CD4-positive, alpha-beta T cell treated with Interleukin-17A for 1 hour (primary cell): ENCODE measurements around the gene LAMA3.
"Not testable (repeated sequence)": the region's sequence is repeated elsewhere in the genome, so short reads cannot be mapped to it uniquely, and the experiment has no call there.

Experiments
- DNase-seq: peaks from one replicate; pipeline ENCODE4 v3.0.0-alpha.2; 2020

Gene LAMA3

DNA sequence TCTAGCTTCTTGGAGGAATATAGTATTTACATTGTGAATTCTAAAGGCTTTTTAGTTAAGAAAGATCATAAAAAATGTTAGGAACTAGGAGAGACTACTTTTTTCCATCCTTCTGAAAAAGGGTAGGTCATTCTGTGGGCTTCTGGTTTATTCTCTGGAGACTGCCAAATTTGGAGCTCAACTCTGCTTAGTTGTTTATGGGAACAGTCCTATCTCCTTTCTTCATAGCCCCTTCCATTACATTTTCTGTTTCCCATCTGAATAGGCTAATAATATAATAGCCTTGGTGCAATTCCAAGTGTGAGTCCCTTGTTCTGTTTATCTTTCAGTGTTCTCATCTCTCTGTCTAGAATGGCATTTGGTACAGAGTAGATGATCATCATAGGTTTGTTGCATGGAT is 15.6 kb downstream of the LAMA3 start:
- DNase-seq: no peak

DNA sequence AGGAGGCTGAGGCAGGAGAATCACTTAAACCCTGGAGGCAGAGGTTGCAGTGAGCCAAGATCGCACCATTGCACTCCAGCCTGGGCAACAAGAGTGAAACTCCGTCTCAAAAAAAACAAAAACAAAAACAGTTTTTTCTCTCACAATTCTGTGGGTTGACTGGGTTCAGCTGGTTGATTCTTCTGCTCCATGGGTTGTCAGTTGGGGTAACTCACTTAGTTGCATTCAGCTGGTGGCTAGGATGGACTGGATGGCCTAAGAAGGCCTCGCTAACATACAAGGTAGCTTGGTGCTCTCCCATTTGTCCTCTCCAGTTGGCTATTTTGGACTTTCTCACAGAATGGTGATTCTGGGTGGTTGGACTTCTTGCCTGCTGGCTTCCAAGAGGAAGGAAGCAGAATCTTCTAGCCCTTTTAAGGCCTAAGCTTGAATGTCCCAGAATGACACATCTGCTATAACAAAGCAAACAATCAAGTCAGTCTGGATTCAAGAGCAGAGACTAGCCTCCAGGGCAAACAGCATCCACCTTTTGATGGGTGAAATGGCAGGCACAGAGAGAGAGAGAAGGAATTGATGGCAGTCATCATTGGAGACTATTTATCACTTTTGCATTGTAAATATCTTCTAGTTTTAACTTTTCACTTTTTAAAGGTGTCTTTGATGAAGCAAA is 17.9 kb downstream of the LAMA3 start:
- no peak for DNase-seq

DNA sequence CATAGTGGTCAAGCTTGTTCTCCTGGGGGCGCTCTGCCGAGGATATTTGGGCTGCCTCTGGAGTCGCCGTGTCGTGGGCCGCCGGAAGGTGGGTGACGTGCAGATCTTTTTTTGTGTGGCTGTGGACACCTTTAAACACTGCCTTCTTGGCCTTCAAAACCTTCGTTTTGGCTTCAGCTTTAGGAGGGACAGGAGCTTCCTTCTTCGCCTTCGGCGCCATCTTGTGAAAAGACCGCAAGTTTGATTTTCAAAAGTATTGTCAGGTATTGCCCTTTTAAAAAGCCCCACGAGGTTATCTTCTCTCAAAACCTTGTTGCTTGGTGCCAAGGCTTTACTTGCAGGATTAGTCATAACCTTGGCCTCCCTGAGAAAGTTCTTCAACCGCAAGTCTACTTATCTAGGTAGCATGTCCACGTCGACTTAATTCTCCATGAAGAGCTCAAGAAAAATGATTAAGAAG is 20.8 kb downstream of the LAMA3 start:
- no peak for DNase-seq

DNA sequence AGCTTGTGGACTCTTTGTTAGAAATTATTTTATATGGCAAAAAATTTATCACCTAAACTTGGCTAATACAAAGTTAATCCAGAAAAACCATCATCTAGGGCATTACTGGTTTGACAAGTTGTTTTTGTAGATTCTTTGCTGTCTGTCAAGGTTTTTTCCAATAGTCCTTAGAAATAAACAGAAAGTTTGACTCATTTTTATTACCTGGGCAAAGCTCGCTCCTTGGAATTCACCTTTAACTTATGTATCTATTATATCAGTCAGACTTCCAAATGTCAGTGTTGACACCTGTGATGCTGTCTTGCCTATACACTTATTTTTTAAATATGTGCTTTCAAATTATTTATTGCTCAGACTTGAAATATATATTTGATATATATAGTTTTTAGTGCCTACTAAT is 21.7 kb downstream of the LAMA3 start:
- no peak for DNase-seq

DNA sequence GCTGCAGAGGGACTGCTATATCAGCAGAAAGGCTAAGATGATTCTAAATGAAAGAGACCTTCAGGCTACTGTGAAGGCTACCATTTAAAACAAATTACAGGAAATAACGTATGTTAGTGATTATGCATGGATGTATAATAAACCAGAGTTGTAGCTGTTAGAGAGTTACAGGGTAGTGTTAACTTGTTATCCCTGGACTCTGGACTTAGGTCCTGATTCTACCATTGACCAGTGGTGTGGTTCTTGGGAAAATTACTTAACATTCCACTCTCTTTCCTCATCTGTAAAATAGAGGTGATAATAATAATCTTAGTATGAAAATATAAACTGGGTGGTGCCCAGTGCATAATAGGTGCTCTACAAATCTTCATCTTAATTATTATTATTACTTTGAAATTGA is 22.2 kb downstream of the LAMA3 start:
- no peak for DNase-seq

DNA sequence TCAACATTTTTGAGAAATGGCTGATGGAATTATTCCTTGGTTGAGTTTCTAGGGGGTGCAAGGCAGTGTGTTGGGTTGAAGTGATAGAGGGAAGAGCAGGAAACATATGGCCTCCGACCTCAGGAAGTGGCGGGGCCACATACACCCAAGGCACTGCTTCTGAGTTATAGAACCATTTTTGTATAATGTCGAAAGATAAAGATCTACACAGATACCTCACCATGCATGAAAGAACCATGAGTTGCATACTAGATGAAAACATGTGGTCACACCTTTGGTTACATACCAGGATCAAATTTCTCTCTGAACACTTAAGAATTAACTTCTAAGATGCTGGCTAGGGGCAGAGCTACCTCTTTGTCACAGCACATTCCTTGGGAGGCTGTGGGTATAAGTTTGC is 23.2 kb downstream of the LAMA3 start:
- peak; percentile 8 for DNase-seq

DNA sequence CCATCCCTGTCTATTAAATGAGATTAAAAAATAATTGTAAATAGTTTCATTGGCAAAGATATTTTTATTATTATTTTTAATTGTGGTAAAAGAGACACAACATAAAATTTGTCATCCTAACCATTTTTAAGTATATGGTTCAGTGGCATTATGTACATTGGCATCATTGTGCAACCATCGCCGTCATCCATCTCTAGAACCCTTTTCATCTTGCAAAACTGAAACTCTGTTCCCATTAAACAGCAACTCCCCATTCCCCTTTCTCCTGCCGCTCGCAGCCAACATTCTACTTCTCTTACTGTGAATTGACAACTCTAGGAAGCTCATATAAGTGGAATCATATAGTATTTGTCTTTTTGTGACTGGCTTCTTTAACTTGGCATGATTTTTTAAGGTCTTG is 25.3 kb downstream of the LAMA3 start:
- DNase-seq: no peak

DNA sequence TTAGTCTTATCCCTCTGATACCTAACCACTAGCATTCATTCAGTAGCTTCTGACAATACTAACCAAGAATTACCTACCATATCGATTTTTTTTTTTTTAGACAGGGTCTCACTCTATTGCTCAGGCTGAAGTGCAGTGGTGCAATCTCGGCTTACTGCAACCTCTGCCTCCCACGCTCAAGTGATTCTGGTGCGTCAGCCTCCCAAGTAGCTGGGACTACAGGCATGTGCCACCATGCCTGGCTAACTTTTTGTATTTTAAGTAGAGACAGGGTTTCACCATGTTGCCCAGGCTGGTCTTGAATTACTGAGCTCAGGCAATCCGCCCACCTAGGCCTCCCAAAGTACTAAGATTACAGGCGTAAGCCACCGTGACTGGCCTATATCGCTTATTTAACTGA is 26.8 kb downstream of the LAMA3 start:
- not testable (repeated sequence) for DNase-seq

DNA sequence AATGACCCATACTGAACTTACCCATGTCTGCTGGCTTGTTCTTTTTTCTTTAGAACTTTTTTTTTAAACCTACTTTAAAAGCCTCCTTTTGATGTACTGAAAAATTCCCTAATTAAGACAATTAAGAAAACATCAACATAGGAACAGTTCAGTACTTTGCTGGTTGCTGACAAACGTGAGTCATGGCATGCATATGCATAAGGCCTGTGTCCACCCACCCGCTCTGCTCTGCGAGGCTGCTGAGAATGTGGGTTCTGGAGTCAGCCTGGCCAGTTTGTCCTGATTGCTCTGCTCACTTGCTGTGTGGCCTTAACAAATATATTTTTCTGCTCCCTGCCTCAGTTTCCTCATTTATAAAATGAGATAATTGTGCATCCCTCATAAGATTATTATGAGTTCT is 27.3 kb downstream of the LAMA3 start:
- DNase-seq: no peak

DNA sequence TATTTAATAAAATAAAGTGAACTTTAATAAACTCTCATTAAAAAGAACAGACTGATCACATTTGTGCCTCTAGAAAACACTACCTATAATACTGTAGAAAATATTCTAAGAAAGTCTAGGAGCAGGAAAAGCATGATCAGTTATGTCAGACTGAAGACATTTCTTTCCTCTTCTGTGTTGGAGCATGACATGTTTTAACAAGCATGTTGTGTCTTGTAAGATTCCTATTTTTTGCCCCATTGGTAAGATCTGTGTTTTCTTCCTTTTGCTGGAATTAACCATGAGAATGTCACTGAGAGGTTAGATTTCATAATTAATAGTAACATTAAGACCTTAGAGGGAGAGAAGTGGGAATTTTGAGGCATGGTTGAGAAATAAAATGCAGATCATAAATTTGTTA is 27.7 kb downstream of the LAMA3 start:
- DNase-seq: no peak

DNA sequence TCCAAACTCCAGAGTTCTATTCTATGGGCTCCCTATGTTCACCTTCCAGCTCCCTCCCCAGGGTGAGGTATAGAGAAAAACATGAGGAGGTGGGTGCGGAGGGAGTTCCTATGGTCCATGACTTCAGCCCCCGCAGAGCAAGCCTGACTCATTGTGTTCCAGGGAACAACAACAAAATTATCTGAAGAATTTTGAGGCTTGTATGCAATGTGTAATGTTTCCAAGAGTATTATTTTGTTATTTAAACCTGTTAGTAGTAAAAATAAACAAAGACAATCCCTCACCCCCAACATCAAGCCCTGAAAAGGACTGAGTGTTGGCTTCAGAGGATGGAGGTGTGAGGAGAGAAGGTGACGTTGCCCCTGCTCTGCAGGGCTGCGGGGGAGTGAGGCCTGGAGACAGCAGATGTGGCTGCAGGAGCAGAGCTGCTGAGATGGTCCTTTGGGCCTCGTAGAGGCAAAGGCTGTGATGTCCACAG is 29.0 kb downstream of the LAMA3 start:
- no peak for DNase-seq

DNA sequence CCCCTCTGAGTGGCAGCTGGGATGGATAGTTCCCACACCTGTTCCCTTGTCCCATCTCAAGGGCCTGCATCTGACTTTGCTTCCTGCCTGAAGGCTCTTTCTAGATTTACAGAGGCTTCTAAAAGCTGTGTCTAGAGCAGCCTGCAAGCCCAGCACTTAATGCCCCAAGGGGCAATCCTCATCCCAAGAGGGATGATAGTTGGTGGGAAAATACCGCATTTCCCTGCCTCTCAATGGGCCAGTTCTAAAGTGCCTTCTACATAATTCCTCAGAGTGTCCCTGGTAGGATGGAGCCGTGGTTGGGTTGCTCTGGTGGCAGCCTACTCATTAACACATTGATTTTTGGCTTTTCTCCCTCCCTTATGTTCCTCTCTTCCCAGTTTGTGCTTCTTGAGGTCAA is 29.5 kb downstream of the LAMA3 start:
- DNase-seq: no peak

DNA sequence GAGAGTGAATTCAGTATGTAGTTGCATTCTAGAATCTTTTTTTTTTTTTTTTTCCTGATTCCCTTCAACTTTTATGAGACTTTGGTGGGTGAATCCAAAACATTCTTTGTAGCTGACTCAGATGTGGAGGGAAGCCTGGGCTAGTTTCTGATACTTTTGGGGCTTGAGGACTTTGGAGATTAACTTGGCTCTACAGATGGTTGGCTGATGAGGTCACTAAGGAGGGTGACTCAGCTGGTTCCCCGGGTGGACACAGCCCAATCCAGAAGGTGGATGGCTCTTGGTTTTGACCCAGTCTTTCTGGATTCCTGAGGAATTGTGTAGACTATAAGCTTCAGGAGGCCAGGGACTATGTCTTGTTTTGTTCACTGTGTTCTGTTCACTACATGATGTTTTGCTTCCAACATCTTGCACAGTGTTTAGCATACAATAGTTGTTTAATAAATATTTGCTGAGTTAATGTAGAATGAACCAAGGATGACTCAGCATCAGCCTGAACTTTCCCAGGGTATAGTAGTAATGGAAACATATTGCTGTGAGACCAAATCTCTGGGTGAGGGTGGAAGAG is 30.5 kb downstream of the LAMA3 start:
- DNase-seq: no peak

DNA sequence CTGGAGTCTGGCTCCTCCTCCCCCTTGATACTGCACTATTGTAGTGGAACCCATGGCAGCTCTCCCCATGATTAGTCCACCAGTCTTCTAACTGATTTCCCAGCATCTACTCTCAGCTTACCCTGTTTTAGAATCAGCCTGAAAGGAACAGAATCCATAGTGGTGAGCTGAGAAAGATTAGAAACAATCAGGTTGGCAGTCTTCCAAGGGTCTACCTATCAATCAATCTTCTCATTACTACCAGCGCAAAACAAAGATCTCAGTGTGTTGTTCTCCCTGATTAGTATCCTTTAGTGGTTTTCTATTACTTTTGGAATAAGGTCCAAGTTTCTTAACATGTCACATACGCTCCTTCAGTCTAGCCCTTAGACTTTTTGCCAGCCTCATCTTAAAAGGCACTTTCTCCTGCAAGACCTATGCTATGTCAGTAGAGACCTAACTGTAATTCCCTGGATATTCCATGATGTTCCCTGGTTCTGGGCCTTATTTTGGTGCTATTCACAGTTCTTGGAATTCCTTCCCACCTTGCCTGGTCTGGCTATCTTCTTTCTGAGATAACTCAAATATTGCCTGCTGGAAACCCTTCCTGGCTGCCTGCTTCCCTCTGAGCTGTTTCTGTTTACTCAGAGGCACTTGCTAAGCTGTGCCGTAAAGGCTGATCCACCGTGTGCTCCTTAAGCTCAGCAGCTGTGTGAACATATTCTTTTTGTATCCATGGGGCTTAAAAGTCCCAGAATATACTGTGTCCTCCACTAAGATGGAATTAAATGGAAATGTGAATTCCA is 32.6 kb downstream of the LAMA3 start:
- no peak for DNase-seq

DNA sequence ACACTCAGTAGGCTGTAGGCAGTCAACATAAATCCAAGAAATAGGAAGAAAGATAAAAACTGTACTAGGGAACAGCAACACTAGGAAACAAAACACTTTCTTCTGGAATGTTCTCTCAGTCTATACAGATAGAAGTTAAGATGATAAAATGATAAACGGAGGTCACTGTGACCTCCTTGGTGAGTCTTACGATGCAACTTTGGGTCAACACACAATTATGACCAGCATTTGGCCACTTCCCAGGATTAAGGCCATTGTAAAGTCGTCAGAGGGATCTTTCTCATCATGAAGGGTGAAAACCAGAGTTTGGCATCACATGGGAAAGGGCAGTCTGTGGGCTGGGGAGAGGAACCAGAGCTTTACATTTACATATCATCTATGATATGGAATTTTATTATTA is 33.4 kb downstream of the LAMA3 start:
- DNase-seq: no peak

DNA sequence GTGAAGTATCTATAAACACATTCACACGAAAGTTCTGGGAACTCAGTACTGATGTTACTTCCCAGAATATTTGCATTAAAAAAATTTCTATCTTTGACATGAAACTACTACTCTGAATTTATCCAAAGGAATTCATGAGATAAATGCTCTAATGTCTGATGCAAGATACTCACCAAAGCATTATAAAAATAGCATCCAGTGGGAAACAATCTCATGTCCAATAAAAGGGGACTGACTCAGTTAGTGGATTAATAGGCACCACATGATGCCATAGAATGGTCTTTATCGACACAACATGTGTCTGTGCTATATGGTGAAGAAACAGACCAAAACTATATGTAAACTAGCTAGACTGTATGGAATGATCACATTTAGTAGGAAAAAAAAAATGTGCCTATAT is 33.9 kb downstream of the LAMA3 start:
- DNase-seq: no peak

DNA sequence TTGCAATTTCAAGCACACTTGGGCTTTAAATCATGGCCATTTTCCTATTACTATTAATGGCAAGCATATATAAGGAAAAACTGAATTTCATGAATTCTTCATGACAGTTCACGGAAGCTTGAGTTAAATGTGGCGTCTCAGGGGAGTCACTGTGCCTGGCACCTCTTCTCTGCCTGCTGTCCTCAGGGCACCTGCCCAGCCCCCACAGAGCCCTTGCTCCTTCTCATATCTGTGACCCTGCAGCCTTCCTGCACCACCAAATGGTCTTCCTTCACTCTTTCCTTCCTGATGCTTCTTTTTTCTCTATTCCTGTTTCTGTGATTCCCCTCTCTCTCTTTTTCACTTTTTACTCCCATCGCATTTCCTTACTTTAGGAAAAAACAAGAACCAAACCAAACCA is 35.4 kb downstream of the LAMA3 start:
- DNase-seq: no peak

DNA sequence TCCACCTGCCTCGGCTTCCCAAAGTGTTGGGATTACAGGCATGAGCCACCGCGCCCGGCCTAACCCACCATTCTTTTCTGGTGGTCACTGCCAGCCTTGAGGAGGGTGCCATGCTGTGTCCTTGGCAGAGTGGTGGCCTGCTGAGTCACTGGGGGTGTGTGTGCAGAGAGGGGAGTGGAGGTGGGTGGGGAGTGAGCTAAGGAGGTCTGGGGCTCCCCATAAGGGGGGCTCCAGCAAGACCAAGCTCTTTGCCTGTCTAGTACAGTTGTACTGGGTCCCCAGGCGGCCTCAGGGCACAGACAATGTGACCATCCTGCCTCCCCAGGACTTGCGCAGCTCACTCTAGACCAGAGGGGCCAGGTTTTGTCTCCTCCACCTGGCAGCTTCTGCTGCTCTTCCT is 36.1 kb downstream of the LAMA3 start:
- DNase-seq: no peak

DNA sequence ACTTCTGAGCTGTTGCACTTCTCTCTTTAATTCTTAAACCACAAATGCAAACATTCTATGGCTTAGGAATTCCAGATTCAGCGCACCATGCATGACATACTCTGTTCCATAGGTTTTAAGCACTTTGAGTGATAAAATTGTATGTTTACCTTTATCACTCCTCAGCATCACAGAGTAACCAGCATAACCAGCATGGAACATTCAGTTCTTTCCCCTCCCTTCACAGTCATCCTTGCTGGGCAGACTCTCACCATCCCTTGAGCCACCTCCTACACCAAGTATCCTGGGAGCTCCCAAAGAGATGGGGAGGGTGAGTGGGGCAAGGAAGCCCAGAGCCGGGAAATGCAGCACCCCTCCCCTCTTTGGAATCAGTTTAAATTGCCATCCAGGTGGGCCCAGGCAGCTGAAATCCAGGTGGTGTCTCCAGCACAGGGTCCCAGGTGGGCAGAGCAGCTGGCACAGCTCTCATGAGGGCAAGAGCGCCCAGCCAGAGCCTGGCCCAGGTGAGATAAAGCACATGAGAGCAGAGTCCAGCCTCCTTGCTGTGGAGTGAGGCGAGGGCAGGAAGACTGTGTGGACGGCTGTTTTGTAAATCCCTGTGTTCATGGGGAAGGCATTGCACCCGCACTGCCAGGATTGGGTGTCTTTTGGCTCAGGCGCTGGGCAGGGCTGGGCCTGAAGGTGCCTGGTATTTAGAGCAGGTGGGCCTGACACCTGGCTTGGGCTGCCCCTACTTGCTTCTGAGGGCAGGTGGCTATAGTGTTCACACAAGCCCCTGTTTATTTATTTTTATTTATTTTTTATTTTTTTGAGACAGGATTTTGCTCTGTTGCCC is 36.8 kb downstream of the LAMA3 start:
- no peak for DNase-seq

DNA sequence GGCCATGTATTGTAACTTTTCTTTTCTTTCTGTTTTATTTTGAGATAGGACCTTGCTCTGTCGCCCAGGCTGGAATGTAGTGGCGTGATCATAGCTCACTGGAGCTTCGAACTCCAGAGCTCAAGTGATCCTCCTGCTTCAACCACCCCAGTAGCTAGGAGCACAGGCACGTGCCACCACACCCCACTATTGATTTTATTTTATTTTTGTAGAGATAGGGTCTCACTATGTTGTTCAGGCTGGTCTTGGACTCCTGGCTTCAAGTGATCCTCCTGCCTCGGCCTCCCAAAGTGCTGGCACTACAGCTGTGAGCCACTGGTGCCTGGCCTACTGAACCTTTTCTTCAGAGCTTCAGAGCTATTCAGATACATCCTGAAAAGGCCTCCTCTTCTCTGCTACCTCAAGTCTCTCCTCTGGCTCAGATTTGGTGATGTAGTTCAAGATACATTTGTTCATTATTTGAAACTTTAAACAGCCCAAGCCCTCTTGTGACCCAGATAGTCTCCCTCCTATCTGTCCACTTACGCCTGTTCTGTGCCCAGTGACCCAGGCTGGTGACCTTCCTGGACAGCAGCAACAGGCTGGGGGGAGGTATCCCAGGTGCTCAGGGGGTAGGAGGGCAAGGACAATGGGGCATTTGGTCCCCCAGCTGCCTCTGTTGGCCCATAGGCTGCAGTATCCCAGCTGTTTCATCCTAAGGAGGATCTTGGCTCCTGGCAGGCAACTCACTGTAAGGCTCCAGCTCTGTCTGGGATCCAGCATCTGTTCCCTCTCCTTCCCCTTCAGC is 38.6 kb downstream of the LAMA3 start:
- no peak for DNase-seq

DNA sequence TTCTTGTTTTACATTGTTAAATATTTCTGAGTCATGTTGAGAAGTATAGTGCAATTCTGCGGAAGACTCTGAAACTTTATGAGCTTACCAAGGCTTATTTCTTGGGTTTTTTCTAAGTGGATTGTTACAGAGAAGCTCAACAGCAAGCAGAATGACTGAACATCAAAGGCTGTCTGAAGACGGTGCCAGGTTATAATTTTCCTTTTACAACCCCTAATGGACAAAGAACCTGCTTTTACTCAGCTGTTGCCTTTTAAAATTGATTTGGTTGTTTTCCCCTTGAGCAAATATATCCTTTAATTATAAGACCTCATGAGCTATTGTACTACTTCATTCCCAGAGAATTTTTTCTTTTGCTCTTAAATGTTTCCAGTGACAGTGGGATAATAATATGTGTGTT is 41.6 kb downstream of the LAMA3 start:
- DNase-seq: no peak

DNA sequence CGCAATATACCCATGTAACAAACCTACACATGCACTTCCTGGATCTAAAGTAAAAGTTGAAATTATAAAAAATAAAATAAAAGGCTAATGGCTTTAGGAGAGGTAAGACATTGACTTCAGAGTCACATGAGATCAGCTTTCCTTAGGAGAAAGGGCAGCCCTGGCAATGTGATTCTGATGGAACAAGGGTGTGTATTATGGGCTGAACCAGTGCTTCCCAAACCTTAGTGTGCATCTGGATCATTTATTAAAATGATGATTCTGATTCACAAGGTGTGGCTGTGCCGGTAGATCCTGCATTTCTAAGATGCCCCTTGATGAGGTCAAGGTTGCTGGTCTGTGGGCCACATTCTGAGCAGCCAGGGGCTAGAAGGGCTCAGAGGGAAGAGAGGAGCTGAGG is 42.6 kb downstream of the LAMA3 start:
- DNase-seq: no peak

DNA sequence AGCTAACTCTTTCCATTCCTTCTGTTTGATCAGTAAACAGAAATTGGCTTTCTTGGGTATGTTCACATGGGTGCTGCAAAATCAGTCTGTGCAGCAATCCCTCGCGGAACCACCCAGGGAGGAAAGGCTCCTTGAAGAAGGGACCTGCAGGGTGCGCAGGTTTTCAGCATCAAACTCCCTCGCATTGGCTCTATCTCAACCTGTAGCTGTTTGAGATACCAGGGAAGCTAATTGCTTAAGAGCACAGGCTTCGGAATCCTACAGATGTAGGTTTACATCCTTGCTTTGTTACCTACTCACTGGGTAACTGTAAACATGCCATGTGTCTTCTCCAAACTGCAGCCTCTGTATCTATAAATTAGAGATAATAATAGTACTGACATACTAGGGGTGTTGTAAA is 43.2 kb downstream of the LAMA3 start:
- no peak for DNase-seq
